Measurements from ENCODE around the gene HLF.

HLF gene

DNA sequence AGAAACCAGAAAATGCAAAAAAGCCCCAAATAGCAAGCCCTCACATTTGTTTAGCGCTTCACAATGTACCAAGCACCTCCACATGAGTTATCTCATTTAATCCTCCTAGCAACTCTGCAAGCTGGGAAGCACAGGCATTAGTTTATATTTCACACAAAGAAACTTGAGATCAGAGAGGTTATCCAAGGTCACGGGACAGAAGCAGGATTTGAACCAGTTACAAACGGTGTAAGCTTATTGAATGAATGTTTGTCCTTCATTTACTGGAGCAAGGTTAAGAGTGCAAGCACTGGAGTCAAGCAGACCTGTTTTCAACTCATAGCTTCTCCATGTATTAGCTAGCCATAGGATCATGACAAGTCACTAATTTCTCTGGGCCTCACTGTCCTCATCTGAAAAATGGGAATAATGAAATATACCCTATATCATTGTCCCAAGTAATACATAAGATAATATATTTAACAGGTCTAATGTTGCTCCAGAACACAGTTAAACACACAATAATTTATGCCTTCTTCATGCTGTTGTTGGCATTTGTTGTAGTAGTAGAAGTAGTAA lies 6.1 kb upstream of the HLF start:
- DNase-seq, result no peak

DNA sequence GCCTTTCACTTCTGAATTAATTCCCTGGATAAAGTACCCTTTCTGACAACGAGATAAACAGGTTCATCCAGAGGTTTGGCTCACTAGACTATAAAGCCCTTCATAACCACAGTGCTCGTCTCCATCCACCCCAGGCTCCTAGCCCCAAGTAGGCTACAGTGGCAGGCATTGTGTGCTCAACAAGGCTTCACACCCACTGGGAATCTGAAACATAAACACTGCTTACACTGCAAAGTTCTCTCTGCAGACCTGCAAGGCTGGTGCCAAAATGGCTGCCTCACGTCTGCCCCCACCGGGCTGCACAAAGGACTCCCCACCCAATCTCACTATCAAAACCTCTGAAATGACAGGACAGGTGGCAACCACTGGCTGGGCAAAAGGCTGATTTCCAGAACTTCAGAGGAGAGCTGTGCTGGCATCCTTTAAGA lies 5.1 kb upstream of the HLF start:
- no peak for DNase-seq

DNA sequence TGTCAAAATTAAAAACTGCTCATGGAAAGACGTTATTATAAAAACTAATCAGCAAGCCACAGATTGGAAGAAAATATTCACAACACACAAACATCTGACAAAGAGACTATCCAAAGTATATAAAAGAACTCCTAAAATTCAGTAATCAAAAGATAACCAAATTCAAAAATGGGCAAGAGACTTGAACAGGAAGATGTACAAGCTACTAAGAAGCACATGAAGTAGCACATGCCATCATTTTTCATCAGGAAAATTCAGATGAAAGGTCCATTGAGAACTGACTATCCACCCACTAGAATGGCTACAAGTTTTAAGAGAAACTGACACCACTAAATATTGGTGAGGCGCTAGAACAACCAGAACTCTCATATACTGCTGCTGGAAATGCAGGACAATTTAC lies 3.4 kb upstream of the HLF start:
- DNase-seq, result no peak

DNA sequence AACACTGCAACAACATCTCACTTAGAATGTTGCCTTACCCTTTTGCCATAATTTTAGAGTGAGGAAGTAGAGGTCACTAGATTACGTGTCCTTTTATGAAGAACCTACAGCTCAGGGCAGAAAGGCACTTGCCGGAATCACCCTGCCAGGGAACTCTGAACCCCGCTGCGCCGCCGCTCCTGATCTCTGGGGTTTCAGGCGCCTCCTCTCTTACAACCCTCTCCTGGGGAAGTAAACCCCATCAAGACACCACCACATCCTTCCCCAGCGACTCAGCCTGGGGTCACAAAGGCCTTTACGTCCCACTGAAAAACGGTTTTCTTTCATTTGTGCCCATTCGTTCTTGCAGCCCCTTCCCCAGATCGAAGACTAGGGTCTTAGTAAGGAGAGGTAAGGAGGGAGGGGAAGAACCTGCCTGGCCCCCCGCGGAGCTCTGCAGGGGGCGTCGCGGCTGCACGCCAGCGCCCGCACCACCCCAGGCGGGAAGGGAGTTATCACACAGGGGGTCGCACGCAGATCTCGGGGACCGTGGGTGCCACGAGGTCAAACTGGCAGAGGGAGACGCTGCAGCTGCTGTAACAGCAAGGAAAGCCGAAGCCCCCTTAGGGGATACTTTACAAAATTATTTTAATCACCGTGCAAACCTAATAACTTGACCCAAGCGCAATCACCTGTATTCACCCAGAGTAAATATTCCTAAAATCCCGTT lies 1.0 kb upstream of the HLF start:
- DNase-seq, result no peak

DNA sequence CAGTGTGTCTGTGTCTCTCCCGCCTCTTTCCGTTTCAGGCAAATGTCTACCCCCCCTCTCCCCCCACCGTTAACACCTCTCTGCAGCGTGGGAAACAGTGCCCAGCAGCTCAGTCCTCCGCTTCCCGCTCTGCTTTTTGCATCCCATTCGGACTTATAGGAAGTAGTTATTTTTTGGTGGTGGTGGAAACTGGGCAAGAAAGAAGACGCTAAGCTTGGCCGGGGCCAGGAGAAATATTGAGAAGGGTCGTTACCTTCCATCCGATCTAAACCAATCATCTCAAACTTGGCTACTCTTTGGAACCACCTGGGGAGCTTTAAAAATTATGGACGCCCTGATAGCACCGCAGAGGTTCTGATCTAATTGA lies 499 bp upstream of the HLF start:
- no peak for DNase-seq

DNA sequence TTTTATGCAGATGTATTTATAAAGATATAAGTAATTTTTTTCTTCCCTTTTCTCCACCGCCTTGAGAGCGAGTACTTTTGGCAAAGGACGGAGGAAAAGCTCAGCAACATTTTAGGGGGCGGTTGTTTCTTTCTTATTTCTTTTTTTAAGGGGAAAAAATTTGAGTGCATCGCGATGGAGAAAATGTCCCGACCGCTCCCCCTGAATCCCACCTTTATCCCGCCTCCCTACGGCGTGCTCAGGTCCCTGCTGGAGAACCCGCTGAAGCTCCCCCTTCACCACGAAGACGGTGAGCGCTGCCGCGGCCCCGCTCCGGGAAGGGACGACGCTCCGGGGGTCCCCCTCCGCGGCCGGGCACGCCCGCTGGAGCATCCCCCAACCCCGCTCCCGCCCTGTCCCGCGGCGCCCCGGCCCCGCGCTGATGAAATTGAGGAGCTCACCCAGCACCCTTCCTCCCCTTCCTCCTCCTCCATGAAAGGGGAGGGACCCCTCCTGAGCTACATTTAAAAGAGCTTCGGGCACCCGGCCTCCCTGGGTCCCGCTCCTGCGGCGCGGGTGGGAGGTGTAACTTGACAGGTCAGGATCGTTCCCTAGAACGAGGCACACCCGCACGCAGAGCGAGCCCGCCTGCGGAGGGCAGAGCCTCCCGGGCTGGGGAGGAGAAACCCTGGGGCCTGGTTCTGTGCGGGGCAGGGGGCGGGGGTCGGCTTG lies 706 bp downstream of the HLF start:
- no peak for DNase-seq

DNA sequence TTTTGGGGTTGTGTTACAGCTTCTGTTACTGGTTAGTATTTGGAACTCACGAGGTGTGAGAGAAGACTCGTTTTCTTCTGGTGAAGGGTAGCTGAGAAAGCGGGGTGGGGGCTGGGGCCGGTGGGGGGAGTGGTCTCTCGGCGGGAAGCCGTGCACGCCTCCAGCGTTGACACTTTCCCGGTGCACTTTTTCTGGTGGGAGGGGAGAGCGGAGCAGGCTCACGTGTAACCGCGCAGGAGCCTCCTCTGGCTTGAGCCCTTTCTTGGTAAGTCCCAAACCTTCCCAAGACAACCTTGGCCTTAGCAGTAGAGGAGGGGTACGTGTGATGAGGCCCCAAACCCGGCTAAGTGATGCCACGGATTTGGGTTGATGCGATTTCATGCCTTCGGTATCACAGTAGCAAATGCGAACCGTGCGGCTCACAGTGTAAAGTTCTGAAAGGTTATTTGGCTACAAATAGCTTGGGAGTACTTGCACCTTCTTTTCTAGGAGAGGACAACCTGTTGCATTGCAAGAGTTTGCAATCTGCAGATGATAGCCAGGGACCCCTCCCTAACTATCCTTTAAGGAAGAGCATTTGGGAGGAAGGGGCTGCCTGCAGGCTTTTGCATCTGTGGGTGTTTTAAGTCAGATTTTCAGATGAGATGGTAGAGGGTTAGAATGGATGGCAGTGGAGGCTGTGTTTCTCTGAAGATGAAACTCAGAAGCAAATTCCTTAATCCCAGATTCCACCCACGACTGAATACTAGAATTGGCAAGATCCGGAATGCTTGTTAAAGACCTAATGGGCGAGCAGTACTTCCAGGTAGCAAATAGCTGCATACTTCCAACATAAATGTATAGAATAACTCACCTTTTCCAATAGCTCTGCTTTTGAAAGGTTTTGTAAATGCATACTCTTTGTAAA lies 1.5 kb downstream of the HLF start:
- DNase-seq, result no peak

DNA sequence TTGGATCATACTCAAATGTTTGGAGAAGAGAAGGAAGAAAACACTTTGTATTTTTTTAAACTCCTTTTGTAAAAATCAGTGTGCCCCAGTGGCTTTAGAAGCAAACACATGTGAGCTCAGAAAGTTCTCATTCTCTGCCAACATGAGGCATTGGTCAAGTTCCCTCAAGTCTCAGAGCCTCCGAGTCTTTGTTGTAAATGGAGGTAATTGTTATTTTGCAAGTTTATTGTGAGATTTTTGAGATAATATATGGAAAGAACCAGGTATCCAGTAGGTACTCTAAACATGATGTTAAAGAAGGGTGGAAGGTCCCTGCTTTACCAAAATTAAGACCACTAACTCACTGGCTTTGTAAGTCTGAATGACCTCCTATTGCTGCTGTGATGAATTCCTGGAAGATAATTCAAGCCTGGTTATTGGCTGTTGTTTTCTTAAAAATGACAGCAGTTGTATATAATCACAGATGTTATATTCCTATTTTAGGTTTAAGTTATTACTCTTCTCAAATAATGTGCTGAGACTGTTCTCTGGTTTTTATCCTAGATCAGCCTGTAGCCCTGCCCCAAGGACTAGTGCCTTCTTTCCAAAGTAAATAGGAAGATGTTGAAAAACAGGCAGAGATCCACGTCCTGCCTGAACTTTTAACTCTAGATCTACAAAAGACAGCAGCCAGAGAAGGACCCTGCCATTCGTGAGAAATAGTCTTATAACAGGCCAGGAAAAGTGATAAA lies 2.4 kb downstream of the HLF start:
- DNase-seq, result no peak

DNA sequence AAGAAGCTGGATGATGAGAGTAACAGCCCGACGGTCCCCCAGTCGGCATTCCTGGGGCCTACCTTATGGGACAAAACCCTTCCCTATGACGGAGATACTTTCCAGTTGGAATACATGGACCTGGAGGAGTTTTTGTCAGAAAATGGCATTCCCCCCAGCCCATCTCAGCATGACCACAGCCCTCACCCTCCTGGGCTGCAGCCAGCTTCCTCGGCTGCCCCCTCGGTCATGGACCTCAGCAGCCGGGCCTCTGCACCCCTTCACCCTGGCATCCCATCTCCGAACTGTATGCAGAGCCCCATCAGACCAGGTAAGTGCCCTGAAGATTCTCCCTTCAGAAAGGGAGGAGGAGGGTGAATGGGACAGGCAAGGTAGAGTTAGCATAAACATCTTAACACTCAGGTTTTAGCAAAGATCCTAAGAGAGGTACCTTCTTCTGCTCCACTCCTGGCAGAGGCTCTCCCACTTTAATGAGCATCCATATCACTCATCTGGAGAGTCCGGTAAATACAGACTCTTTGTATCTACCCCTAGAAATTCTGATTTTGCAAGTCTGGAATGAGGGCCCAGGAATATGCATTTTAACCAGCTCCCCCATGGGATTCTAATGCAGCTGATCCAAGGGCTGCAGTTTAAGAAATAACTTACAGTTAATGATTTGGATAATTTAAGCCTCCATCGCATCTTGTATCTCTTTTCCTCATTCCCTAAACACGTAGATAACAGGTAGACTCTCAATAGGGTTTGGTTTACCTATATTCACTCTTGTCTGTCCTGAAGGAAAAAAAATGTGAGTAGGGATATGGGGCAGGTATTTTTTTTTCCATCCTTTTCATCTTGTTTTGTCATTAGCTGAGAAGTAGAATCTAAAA lies 3.3 kb downstream of the HLF start:
- DNase-seq, result no peak

DNA sequence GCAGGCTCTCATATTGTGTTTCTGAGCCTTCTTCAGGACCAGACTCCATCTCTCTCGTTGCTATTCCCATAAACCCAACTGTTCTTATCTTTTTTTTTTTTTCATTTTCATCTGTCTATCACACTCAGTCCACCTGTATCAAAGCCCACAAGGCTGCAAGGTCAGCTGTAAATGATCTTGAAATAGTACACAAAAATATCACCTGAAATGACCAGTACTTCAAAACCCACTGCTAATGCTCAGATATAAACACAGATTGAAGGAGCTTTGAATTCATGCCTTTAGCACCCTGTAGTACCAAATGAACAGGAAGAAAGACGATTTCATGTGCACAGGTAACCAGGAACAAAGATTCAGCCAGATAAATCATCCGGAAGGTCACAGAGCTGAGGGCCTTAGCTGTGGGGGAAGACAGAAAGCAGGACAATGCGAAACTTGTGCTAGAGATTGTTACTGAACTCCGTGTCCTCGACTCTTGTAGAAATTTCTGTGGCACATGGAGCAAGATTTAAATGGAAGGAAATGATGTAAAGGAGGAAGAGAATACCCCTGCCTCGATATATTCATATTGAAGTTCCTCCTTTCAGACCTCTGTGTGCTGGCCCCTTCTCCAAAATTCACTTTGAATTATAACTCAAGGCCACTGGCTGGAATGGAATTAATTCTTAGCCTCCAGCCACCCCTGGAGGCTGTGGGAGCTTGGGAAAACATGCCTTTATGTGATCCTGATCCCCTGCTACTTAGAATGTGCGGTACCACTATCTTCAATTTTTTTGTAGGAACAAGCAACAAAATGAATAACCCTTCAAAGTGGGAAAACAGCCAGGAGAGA lies 4.1 kb downstream of the HLF start:
- DNase-seq, result no peak

DNA sequence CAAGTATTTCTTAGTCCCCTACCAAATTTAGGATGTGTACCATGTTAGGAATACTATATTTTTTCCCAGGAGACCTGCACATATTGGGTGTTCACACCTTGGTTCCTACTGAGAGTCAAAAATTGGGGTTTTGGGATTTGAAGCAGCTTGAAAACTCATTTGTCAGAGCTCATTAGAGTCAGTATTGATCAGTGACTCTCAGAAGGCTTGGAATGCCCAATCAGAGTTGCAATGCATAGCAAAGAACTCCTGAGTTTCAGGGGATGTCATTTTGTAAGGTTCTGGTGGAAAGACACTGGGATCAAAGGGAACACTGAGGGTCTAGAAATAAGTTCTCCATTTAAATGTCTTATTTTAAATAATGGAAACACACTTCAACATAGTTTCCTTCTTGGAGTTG lies 5.1 kb downstream of the HLF start:
- no peak for DNase-seq

DNA sequence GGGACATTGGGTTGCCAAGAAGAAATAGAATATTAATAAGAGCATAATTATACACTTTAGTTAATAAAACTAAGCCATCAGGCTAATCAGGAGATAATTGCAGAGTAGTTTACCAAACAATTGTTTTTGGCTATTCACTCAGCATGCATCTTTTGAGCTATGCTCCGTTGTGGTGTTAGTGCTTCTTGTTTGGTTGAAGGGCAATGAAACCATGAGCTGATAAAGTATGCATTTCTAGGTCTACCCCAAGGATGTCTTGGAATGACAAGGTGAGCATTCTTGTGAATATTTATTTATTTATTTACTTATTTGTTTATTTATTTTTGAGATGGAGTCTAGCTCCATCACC lies 6.4 kb downstream of the HLF start:
- no peak for DNase-seq

DNA sequence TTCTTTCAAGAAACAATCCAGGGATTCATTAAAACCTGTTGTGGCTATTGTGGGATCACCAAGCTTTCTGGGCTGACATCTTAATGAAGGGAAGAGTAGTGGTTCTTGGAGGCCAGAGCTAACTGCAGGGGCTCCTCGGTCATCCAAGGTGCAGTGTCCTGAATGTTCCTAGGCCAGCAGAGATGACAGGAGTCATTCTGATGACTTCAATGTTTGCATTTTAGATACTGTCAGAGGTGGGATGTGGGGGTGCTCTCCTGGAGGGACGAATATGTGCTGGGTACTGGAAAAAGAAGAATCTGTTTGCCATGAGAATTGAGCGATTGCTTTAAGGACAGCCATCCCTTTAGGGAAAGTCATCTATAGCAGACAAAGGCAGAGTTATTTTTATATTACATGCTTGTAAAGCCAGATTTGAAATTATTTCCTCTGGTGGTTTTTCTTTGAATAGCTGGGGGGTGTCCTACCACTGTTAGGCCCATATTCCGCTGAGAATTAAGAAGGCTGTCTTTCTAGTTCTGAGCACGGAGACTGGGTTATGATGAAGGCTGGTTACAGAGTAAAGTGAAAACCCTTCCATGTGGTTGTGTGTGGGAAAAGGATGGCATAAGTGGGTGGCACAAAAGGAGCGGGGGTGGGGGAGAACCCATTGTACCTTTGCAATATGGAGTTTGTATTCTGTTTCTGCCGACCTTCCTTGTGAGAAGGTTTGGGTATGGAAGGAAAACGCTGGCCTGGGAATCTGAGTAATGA lies 7.4 kb downstream of the HLF start:
- no peak for DNase-seq

DNA sequence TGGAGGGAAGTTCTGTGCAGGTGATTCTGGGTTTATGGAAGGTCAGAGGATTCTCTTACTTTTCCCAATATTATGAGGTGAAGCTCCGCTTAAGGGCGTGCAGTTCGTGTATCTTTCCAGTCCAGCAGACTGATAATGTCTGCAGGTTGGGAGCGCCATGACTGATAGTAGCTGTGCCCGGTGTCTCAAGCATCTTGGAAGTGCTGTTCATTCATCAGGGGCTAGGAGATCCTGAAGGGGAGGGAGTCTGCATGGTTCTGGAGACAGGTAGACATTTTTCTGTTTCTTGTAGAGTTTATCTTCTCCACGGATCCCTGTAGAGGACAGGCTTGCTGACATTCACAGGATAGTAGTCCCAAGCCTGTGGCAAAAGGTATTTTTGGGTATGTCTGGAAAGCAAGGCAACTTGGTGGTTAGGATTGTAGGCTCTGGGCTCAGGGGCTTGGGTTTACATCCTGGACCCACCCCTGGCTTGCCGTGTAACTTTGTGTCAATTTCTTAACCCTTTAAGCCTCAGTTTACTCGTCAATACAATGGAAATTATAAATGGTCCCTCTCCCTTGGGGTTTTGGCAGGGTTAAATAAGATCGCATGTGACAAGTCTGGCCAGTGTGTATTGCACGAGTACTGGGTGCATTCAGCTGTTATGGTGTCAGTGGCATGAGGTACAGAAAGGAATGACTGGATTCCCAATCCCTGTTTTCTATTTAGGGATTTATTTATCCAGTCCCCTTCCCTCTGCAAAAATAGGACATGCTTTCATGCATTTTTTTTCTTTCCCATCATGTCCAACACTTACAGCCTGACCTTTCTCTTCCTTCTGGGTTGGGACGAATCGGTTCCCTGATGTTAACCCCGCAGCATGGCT lies 8.2 kb downstream of the HLF start:
- DNase-seq, result no peak

DNA sequence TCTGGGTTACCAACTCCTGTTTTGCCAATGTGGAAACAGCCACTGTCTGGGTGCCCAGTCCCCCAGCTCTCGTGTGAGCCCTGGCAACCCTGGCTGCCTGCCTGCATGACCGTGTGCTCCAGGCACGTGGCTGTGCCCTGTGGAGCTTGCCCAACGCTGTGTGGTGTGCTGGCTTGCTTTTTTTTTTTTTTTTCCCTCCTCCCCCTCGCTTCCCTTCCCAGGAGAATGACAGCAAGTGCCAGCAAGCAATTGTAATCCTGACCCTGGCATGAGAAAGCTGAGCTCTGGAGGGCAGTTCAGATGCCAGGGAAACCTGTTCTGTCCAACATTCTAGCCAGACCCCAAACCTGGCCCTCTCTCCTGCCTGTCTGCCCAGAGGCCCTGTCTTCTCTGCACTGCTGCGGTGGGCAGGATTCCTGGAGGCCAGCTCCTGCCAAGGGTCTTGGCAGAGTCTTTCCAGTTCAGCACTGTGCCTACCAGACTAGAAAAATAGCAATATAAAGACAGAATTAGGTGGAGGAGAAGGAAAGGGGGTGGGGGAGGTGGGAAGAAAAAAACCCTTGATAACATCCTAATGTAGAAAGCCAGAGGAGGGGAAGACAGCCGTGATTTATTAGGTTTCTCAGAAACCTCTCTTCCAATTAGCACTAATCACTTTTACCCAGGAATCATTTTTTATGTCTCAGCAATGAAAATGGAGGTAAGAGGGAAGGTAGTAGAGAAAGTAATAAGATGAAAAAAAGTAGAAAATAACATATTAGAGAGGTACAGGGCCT lies 9.0 kb downstream of the HLF start:
- DNase-seq, result no peak

DNA sequence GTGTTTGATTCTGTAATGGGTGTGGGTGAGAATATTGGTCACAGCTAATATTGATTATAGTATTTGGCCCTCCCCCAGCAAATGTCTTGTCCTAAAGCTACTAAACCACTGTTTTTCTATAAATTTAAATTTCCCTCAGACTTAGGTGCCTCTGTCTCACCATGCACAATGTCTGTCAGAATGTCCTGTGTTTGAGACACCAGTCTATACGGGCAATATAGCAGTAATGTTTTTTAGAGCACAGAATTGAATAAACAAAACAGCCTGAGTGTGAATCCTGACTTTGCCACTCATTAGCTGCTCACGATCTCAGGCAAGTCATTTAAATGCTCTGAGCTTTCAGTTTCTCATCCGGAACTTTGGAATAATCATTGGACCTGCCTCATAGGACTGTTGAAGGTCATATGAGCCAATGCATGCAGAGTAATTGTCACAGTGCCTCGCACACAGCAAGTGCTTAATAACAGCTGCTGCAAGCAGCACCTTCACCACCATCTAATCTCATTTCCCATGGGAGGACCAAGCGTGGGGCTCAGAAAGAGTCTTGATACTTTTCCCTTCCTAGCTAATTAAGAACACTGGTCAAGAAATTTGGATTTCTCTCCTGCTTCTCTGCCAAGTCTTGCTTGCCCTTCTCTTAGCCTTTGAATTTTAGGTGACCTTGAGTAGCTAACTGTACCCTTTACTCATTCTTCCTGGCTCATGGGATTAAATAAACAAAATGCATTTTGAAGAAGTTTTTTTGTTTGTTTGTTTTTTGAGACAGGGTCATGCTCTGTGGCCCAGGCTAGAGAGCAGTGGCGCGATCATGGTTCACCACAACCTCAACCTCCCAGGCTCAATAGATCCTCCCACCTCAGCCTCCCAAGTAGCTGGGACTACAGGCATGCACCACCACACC lies 9.8 kb downstream of the HLF start:
- DNase-seq, result no peak
